ENCODE data around the gene PCDHGA8.

GRCh38 chr5:141371572-141372475, 20.6 kb upstream of the PCDHGA8 start:
- TF ChIP-seq CTCF (conservative IDR thresholded peaks at IDR 0.05 in 1 of 2, IDR thresholded peaks at IDR 0.05 in 1 of 2; ENCODE audit: low read depth in 1 of 2, low read length in 2 of 2): no peak
- TF ChIP-seq EZH2 (IDR thresholded peaks at IDR 0.05; ENCODE audit: low read length, missing control alignments): no peak
